ENCODE results near the gene GYG1.
A peak's percentile ranks its signal among the peaks of the same experiment; 100 is the strongest.

Gene GYG1

DNA sequence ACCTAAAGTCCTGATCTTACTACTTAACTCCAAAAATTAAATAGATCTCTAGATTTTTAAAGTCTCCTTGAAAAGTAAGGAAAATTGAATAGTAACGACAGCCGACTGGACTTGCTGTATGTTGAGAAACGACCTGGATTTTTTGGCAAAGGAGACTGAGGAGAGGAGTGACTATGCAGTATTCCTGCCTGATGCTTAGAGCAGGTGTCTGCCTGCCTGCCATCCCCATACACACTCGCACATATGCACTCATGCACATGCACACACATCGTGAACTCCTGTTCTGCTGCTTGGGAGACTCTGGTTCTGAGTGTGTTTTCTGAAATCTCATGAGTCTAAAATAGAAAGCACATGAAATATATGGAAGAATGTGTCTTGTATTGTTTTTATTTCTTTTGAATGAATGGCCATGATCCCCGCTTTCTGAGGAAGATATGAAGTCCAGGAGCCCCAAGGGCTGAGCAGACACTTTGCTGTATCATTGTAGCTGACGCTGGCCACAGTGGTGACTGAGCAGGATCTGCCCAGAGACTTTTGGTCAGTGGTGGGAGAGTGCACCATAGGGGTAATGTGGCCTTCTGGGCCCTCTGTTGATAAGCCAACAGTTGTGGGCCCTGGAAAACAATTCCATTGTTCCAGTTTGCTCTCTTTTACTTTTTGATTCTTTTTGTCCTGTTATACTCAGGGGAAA, 16.4 kb downstream of the GYG1 start:
- peaks cover 31 to 48% of the 10 kb centered on the region in 2 donors for H3K36me3 ChIP-seq (ENCODE audit: control insufficient read depth in 1 of 2, insufficient read depth in 2 of 2, low read length in 2 of 2)
- H3K27me3 ChIP-seq (ENCODE audit: low read depth, low read length): no peaks in the 10 kb centered on the region
- peaks cover 0 to 16% of the 10 kb centered on the region in 2 donors for H3K4me1 ChIP-seq (ENCODE audit: control insufficient read depth in 1 of 2, insufficient read depth in 2 of 2, low read length in 2 of 2)
- no peak overlapping the region for H3K4me3 ChIP-seq (ENCODE audit: low read depth in 1 of 2, low read length in 2 of 2)
- no peak overlapping the region for H3K27ac ChIP-seq (ENCODE audit: low read length)
- no peaks in the 10 kb centered on the region for H3K9me3 ChIP-seq (ENCODE audit: control insufficient read depth in 1 of 2, low read length in 2 of 2)

DNA sequence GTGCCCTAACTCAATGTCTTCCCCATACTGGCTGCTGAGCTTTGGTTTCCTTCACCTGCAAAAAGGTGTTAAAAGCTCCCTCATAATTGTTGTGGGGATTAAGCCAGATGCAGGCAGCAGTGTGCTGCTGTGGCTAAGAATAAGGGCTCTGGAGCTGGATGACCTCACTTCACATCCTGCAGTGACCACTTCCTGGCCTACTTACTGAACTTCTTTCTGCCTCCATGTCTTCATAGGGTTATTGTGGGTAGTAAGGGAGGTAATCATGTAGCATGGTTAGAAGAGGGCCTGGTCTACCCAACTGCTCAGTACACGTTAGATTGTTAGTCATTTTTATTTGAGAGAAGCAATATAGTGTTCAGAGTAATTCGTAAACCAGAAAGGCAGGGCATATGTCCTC, 18.4 kb downstream of the GYG1 start:
- no peak overlapping the region for H3K4me3 ChIP-seq (ENCODE audit: low read depth in 1 of 2, low read length in 2 of 2)
- peaks cover 0 to 16% of the 10 kb centered on the region in 2 donors for H3K4me1 ChIP-seq (ENCODE audit: control insufficient read depth in 1 of 2, insufficient read depth in 2 of 2, low read length in 2 of 2)
- no peaks in the 10 kb centered on the region for H3K27me3 ChIP-seq (ENCODE audit: low read depth, low read length)
- no peaks in the 10 kb centered on the region for H3K9me3 ChIP-seq (ENCODE audit: control insufficient read depth in 1 of 2, low read length in 2 of 2)
- peaks cover 36 to 56% of the 10 kb centered on the region in 2 donors for H3K36me3 ChIP-seq (ENCODE audit: control insufficient read depth in 1 of 2, insufficient read depth in 2 of 2, low read length in 2 of 2)
- no peak overlapping the region for H3K27ac ChIP-seq (ENCODE audit: low read length)

- Histone ChIP-seq H3K27ac (ENCODE audit: low read length) (no peak overlapping the region), H3K9me3 (ENCODE audit: control insufficient read depth in 1 of 2, low read length in 2 of 2) (no peaks in the 10 kb centered on the region), H3K4me3 (ENCODE audit: low read depth in 1 of 2, low read length in 2 of 2) (no peak overlapping the region), H3K27me3 (ENCODE audit: low read depth, low read length) (no peaks in the 10 kb centered on the region), H3K36me3 (ENCODE audit: control insufficient read depth in 1 of 2, insufficient read depth in 2 of 2, low read length in 2 of 2) (peaks cover 36 to 54% of the 10 kb centered on the region in 2 donors), H3K4me1 (ENCODE audit: control insufficient read depth in 1 of 2, insufficient read depth in 2 of 2, low read length in 2 of 2) (peaks cover 0 to 16% of the 10 kb centered on the region in 2 donors)
Measured at GRCh38 chr3:149010504-149010951, 19.2 kb downstream of the GYG1 start.

- Histone ChIP-seq H3K9me3 (ENCODE audit: control insufficient read depth in 1 of 2, low read length in 2 of 2) (no peaks in the 10 kb centered on the region), H3K27me3 (ENCODE audit: low read depth, low read length) (no peaks in the 10 kb centered on the region), H3K4me1 (ENCODE audit: control insufficient read depth in 1 of 2, insufficient read depth in 2 of 2, low read length in 2 of 2) (peaks cover 0 to 16% of the 10 kb centered on the region in 2 donors), H3K27ac (ENCODE audit: low read length) (no peak overlapping the region), H3K4me3 (ENCODE audit: low read depth in 1 of 2, low read length in 2 of 2) (no peak overlapping the region), H3K36me3 (ENCODE audit: control insufficient read depth in 1 of 2, insufficient read depth in 2 of 2, low read length in 2 of 2) (peaks cover 36 to 50% of the 10 kb centered on the region in 2 donors)
Measured at GRCh38 chr3:149010966-149011365, 19.6 kb downstream of the GYG1 start.

DNA sequence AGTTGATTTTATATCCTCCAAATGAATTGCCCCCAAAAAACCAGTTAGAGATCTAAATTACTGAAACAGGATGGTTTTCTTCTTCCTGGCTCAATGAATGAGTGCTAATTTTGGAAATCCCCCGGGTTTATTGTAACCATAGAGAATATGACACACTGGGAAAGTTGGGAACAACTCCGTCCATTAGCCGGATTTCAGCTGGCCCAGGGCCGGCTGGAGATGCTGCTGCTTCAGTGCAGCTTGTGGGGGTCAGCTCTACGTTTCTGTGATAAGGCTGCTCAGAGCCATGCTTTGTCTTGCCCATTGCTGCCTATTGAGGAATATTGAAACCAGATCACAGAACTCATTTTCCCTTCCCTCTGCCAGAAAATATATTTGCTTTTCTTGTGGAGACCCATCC, 20.3 kb downstream of the GYG1 start:
- H3K36me3 ChIP-seq (ENCODE audit: control insufficient read depth in 1 of 2, insufficient read depth in 2 of 2, low read length in 2 of 2): peaks cover 36 to 47% of the 10 kb centered on the region in 2 donors
- peaks cover 0 to 22% of the 10 kb centered on the region in 2 donors for H3K4me1 ChIP-seq (ENCODE audit: control insufficient read depth in 1 of 2, insufficient read depth in 2 of 2, low read length in 2 of 2)
- H3K9me3 ChIP-seq (ENCODE audit: control insufficient read depth in 1 of 2, low read length in 2 of 2): no peaks in the 10 kb centered on the region
- no peaks in the 10 kb centered on the region for H3K27me3 ChIP-seq (ENCODE audit: low read depth, low read length)
- H3K27ac ChIP-seq (ENCODE audit: low read length): no peak overlapping the region
- no peak overlapping the region for H3K4me3 ChIP-seq (ENCODE audit: low read depth in 1 of 2, low read length in 2 of 2)

- Histone ChIP-seq H3K27me3 (ENCODE audit: low read depth, low read length) (no peaks in the 10 kb centered on the region), H3K4me1 (ENCODE audit: control insufficient read depth in 1 of 2, insufficient read depth in 2 of 2, low read length in 2 of 2) (peaks cover 0 to 25% of the 10 kb centered on the region in 2 donors), H3K36me3 (ENCODE audit: control insufficient read depth in 1 of 2, insufficient read depth in 2 of 2, low read length in 2 of 2) (peaks cover 21 to 30% of the 10 kb centered on the region in 2 donors), H3K4me3 (ENCODE audit: low read depth in 1 of 2, low read length in 2 of 2) (no peak overlapping the region), H3K27ac (ENCODE audit: low read length) (no peak overlapping the region), H3K9me3 (ENCODE audit: control insufficient read depth in 1 of 2, low read length in 2 of 2) (no peaks in the 10 kb centered on the region)
Measured at GRCh38 chr3:149013726-149014125, 22.4 kb downstream of the GYG1 start.

DNA sequence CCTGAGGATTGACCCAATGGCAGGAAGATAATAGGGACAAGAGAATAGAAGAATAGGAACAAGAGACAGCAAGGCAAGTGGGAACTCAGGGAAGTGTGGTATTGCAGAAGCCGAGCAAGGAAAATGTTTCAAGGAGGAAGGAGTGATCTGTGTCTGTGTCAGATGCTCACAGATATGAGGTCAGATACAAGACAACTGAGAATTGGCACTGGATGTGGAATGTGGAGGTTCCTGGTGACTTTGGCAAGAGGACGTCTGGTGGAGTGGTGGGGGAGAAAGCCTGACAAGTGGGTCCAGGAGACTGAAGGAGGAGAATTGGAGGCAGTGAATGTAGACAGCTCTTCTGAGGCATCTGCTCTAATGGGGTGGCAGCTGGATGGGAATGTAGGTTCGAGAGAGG, 24.1 kb downstream of the GYG1 start:
- peak overlapping the region; percentile 1 for H3K27ac ChIP-seq (ENCODE audit: low read length)
- no peaks in the 10 kb centered on the region for H3K27me3 ChIP-seq (ENCODE audit: low read depth, low read length)
- H3K36me3 ChIP-seq (ENCODE audit: control insufficient read depth in 1 of 2, insufficient read depth in 2 of 2, low read length in 2 of 2): peaks cover 12 to 27% of the 10 kb centered on the region in 2 donors
- peaks cover 0 to 36% of the 10 kb centered on the region in 2 donors for H3K4me1 ChIP-seq (ENCODE audit: control insufficient read depth in 1 of 2, insufficient read depth in 2 of 2, low read length in 2 of 2)
- no peaks in the 10 kb centered on the region for H3K9me3 ChIP-seq (ENCODE audit: control insufficient read depth in 1 of 2, low read length in 2 of 2)
- H3K4me3 ChIP-seq (ENCODE audit: low read depth in 1 of 2, low read length in 2 of 2): no peak overlapping the region

DNA sequence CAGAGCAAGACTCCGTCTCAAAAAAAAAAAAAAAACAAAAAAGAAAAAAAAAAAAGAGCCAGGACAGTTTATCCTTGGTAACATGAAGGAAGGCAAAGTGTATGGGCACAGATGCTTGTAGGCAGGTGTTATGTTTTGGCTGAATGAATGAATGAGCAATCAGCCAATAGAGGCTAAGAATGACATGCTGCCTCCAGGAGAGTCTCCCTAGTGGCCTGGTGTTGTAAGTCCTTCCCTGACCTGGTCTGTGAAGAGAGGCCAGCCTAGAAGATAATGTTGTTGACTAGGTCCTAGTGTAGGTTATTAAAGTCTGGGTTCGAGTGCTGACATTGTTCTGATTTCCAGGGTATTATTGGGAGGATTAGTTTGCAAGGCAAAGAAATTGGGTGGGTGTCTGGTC, 24.9 kb downstream of the GYG1 start:
- no peaks in the 10 kb centered on the region for H3K27me3 ChIP-seq (ENCODE audit: low read depth, low read length)
- no peak overlapping the region for H3K4me3 ChIP-seq (ENCODE audit: low read depth in 1 of 2, low read length in 2 of 2)
- H3K9me3 ChIP-seq (ENCODE audit: control insufficient read depth in 1 of 2, low read length in 2 of 2): no peaks in the 10 kb centered on the region
- peak overlapping the region; percentile 19 for H3K27ac ChIP-seq (ENCODE audit: low read length)
- H3K4me1 ChIP-seq (ENCODE audit: control insufficient read depth in 1 of 2, insufficient read depth in 2 of 2, low read length in 2 of 2): peaks cover 0 to 28% of the 10 kb centered on the region in 2 donors
- H3K36me3 ChIP-seq (ENCODE audit: control insufficient read depth in 1 of 2, insufficient read depth in 2 of 2, low read length in 2 of 2): peaks cover 12 to 18% of the 10 kb centered on the region in 2 donors

DNA sequence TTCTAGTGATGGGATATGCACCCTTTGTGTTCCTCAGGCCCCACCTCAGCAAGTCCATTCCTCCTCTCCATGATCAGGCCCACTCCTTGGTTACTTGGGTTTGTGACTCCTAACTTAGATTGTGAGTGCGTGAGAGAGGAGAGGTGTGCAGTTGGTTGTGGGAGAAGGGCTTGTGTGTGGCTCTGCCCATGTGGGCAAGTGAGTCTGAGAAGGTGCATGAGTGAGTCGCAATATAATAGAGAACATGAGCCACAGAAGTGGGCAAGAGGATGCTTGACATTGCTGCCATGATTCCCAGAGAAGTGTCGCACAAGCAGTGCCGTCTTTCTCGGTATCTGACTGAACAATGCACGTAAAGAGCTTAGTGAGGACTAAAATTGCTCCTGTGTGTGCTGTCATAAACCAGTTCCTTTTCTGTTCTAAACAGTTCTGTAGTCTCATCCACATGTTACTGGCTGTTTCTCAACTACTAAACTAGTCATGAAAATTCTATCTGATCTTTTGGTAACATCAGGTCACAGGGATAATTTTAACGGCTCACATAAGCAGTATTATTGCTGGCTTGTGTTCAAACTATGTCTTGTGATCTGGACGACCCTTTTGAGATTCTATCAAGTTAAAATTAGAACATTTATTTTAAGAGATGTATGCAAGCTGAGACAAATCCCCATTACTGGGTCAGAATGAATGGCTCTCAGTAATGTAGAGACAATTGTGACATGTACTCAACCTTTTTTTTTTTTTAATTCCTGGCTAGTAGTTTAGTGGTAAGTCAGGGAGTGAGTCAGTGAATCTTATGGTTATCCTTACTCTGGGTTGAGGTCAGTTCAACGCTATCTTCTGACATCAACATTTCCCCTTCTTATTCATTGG, 25.6 kb downstream of the GYG1 start:
- peaks cover 12 to 19% of the 10 kb centered on the region in 2 donors for H3K36me3 ChIP-seq (ENCODE audit: control insufficient read depth in 1 of 2, insufficient read depth in 2 of 2, low read length in 2 of 2)
- no peaks in the 10 kb centered on the region for H3K9me3 ChIP-seq (ENCODE audit: control insufficient read depth in 1 of 2, low read length in 2 of 2)
- no peak overlapping the region for H3K4me3 ChIP-seq (ENCODE audit: low read depth in 1 of 2, low read length in 2 of 2)
- no peaks in the 10 kb centered on the region for H3K27me3 ChIP-seq (ENCODE audit: low read depth, low read length)
- H3K27ac ChIP-seq (ENCODE audit: low read length): peak overlapping the region; percentile 19
- H3K4me1 ChIP-seq (ENCODE audit: control insufficient read depth in 1 of 2, insufficient read depth in 2 of 2, low read length in 2 of 2): peaks cover 0 to 23% of the 10 kb centered on the region in 2 donors

DNA sequence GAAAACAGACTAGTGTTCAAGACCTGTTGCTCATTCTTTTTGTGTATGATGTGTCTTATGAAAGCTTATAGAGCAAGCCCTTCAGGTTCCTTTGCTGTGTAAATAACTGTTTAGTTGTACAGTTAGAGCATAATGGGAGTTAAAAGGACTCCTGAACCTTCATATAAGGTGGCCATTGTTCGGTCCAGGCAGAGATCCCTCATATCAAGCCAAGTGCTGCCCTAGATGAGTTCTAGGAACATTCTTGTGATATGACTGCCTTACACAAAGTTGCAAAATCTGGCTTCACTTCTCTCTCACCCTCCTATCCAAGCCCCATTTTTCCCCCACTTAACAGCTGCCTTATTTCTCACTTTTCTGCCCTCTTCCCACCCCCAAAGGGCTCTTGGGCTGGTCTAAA, 26.9 kb downstream of the GYG1 start:
- H3K27me3 ChIP-seq (ENCODE audit: low read depth, low read length): no peaks in the 10 kb centered on the region
- peaks cover 0 to 28% of the 10 kb centered on the region in 2 donors for H3K4me1 ChIP-seq (ENCODE audit: control insufficient read depth in 1 of 2, insufficient read depth in 2 of 2, low read length in 2 of 2)
- H3K9me3 ChIP-seq (ENCODE audit: control insufficient read depth in 1 of 2, low read length in 2 of 2): no peaks in the 10 kb centered on the region
- no peak overlapping the region for H3K4me3 ChIP-seq (ENCODE audit: low read depth in 1 of 2, low read length in 2 of 2)
- H3K27ac ChIP-seq (ENCODE audit: low read length): no peak overlapping the region
- H3K36me3 ChIP-seq (ENCODE audit: control insufficient read depth in 1 of 2, insufficient read depth in 2 of 2, low read length in 2 of 2): peaks cover 21 to 22% of the 10 kb centered on the region in 2 donors

DNA sequence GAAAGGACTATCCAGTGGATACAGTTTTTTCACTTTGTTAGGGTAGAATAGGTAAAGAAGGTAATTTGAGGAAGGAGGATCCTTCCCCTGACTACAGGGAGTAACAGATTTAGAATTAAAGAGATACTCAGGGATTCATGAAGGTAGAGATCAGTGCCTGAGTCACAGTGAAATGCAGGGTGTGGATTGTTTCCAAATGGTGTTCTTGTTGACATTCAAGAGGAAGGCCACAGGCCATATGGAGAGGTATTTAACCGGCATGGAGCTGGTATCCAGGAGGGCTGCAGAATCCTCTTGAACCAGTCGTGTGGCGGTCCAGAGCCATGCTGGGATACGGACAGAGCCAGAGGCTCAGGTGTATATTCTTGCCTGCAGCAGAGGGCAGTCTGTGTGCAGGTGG, 28.2 kb downstream of the GYG1 start:
- H3K36me3 ChIP-seq (ENCODE audit: control insufficient read depth in 1 of 2, insufficient read depth in 2 of 2, low read length in 2 of 2): peaks cover 25 to 26% of the 10 kb centered on the region in 2 donors
- H3K27me3 ChIP-seq (ENCODE audit: low read depth, low read length): no peaks in the 10 kb centered on the region
- H3K27ac ChIP-seq (ENCODE audit: low read length): peak overlapping the region; percentile 18
- peaks cover 0 to 29% of the 10 kb centered on the region in 2 donors for H3K4me1 ChIP-seq (ENCODE audit: control insufficient read depth in 1 of 2, insufficient read depth in 2 of 2, low read length in 2 of 2)
- H3K4me3 ChIP-seq (ENCODE audit: low read depth in 1 of 2, low read length in 2 of 2): no peak overlapping the region
- no peaks in the 10 kb centered on the region for H3K9me3 ChIP-seq (ENCODE audit: control insufficient read depth in 1 of 2, low read length in 2 of 2)

All from muscle layer of duodenum (tissue), 2 donors.